Measurements from ENCODE around the gene MLF2.
"Not testable (repeated sequence)": the region's sequence is repeated elsewhere in the genome, so short reads cannot be mapped to it uniquely, and the experiment has no call there.

The MLF2 gene

DNA sequence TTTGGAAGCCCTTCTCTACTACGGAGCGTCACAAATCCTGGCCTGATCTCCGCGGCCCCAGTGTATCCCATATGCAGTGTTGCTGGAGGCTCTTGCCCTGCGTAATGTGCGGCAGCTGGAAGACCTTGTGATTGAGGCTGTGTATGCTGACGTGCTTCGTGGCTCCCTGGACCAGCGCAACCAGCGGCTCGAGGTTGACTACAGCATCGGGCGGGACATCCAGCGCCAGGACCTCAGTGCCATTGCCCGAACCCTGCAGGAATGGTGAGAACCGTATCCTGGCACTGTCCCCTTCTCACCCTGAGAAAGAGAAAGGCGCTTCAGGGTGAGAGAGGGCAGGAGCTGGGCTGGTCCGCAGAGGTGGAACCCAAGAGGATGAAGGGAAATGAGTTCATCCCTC is 23.8 kb downstream of the MLF2 start:
- no peak for DNase-seq

DNA sequence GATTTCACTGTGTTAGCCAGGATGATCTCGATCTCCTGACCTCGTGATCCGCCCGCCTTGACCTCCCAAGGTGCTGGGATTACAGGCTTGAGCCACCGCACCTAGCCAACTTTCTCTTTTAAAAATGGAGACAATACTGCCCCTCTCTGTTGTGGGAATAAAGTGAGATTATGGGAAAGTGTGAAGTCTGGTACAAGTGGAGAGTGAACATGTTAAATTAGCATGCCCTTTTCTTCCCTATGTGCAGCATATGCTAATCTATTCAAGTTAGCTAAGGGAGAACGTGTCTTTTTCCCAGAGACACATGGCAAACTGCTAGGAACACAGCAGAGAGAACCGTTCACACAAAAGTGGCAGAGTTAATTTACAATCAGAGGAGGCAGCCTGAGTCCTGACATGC is 27.6 kb downstream of the MLF2 start:
- no peak for DNase-seq

DNA sequence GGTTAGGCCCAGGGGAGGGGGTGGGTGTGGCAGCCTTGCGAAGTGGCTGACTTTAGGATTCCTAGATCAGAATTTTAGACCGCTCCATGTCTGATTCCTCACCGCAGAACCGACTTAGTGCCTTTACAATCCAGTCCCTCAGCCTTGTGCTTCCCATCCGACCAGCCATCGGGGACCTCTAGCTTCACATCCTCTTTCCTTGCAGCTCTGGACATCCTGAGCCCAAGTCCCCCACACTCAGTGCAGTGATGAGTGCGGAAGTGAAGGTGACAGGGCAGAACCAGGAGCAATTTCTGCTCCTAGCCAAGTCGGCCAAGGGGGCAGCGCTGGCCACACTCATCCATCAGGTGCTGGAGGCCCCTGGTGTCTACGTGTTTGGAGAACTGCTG is 28.5 kb downstream of the MLF2 start:
- no peak for DNase-seq

DNA sequence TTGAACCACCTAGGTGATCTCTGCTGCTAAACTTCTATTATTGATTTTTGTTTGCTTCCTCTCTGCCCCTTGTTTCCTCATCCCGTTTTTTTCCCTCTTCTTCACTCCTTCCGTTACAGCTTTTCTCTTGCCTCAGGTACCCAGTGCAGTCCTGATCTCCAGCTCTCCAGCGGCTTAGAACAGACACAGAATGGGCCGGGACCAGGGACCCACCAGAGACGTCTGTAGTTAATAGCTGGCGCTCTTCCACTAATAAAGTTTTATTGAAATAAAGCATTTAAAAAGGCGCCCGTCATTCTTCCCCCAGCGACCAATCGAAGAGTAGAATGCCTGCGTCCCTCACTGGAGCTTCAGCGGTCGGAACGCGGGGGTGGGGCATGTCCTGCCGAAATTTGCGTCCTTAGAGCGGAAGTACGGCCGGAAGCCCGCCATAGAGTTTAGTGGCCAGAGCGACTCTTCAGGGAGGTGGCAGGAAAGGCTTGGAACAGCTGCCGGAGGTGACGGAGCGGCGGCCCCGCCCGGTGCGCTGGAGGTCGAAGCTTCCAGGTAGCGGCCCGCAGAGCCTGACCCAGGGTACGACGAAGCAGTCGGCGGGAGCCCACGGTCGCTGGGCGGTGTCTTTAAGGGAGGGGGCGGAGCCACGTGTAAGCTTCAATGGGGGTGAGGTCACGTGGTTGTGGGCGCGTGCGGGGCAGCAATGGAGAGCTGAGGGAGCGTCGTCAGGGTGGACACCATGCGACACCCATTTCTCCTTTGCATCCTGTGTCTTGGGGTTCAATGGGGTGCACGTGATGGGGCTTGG is 29.1 kb downstream of the MLF2 start, which contains the start of gene COPS7A:
Gene COPS7A (plus strand): TSS at position 440 of the 802 bp plus-strand sequence. CDS start 611 bp downstream, outside the sequence.
- peak; percentile 95 for DNase-seq

DNA sequence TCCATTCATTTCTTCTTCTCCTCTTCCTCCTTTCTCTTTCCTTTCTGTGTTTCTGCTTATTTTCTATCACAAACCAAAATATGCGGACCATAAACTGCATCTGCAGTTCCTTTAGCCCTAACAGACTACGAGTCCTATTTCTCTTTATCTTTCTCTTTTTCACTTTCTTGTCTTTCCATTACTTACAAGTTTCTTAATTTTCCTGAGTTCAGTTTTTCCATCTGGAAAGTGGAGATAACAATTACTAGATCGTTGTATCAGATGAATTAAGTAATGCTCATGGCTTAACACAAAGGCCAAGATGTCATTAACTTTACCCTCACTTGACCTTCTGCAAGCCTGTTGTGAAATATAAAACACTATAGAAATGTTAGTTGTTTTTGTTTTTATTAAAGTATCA is 30.1 kb downstream of the MLF2 start:
- DNase-seq, result no peak

DNA sequence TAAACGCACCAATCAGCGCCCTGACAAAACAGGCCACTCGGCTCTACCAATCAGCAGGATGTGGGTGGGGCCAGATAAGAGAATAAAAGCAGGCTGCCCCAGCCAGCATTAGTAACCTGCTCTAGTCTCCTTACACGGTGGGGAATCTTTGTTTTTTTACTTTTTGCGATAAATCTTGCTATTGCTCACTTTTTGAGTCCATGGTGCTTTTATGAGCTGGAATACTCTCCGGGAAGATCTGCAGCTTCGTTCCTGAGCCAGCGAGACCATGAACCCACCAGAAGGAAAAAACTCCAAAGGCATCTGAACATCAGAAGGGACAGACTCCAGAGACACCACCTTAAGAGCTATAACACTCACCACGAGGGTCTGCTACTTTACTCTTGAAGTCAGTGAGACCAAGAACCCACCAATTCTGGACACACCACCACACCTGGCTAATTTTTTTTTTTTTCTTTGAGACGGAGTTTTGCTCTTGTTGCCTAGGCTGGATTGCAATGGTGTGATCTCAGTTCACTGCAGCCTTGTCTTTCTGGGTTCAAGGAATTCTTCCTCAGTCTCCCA is 36.0 kb downstream of the MLF2 start:
- DNase-seq, result no peak

DNA sequence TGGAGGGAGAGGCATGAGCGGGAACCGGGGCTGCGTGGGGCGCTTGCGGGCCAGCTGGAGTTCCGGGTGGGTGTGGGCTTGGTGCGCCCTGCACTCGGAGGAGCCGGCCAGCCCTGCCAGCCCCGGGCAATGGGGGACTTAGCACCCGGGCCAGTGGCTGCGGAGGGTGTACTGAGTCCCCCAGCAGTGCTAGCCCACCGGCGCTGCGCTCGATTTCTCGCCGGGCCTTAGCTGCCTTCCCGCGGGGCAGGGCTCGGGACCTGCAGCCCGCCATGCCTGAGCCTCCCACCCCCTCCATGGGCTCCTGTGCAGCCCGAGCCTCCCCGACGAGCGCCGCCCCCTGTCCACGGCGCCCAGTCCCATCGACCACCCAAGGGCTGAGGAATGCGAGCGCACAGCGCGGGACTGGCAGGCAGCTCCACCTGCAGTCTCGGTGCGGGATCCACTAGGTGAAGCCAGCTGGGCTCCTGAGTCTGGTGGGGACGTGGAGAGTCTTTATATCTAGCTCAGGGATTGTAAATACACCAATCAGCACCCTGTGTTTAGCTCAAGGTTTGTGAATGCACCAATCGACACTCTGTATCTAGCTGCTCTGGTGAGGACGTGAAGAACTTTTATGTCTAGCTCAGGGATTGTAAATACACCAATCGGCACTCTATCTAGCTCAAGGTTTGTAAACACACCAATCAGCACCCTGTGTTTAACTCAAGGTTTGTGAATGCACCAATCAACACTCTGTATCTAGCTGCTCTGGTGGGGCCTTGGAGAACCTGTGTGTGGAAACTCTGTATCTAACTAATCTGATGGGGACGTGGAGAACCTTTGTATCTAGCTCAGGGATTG is 36.7 kb downstream of the MLF2 start:
- not testable (repeated sequence) for DNase-seq

DNA sequence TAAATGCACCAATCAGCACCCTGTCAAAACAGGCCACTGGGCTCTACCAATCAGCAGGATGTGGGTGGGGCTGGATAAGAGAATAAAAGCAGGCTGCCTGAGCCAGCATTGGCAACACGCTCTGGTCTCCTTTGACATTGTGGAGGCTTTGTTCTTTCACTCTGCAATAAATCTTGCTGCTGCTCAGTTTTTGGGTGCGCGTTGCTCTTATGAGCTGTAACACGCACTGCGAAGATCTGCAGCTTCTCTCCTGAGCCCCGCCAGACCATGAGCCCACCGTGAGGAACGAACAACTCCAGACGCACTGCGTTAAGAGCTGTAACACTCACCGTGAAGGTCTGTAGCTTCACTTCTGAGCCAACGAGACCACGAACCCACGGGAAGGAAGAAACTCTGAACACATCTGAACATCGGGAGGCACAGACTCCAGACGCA is 44.0 kb downstream of the MLF2 start:
- DNase-seq, result no peak

DNA sequence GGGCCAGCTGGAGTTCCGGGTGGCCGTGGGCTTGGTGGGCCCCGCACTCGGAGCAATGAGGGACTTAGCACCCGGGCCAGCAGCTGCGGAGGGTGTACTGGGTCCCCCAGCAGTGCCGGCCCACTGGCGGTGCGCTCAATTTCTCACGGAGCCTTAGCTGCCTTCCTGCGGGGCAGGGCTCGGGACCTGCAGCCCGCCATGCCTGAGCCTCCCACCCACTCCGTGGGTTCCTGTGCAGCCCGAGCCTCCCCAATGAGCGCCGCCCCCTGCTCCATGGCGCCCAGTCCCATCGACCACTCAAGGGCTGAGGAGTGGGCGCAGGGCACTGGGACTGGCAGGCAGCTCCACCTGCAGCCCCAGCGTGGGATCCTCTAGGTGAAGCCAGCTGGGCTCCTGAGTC is 44.6 kb downstream of the MLF2 start:
- DNase-seq, result not testable (repeated sequence)

DNA sequence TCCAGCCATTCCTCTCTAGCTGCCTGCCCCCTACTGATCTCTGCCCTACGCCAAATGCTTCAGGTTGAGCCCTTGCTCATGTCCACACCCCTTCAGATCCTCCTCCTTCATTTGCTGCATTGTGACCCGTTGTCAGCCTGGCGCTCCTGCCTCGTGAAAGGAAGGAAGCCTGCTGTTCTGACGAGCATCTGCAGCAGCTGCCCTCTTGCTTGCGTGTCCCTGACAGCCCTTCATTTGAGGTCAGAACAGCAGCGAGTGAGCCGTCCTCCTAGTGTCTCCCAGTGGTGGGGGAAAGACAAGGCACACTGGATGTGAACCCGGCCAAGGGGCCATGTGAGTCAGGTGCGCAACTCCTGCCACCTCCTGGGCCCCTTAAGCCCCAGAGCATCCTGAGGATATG is 49.3 kb downstream of the MLF2 start:
- no peak for DNase-seq

DNA sequence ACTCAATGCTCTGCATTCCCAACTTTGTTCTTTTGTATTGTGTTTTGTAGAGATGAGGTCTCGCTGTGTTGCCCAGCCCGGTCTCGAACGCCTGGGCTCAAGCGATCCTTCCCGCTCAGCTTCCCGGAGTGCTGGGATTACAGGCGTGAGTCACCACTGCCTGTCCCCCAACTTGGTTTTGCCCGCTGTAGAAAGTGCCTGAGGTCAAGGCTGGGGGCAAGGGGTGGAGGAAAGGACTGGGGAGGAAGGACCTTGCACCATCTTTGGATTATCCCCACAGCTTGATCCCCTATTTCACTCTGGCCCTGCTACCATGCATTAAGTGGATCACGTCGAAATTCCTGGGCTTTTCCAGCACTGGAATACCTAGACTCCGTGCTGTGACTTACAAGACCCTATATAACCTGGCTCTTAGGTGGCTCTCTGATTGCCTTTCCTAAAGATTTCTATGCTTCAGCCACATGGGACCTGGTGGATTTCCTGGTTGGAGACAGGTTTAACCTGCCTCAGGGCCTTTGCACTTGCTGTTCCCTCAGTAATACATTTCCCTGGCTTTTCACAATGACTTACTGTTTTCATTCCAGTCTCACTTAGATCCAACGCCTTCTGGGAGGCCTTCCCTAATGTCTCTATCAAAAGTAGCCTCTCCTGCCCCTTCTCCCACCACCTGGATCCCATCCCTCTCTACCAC is 51.7 kb downstream of the MLF2 start:
- no peak for DNase-seq

DNA sequence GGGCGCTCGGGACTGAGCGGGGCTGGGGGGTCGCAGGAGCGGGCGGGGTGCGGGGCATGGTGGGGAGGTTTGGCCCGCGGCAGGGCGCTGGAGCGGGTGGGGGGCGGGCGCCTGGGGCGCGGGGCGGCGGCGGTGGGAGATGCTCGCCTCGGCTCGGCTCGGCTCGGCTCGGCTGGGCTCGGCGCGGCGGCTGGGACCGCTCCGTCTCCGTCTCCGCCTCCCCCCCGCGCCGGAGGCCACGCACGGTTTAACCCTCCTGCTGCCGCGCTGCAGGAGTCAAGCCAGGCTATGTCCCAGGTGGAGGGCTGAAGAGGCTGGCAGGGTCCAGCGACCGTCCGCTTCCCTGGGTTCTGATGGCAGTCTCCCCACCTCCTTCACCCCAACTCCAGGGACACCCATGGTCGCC is 52.3 kb downstream of the MLF2 start, which contains the start of gene PIANP:
Gene PIANP (minus strand): TSS at position 170 of the 406 bp plus-strand sequence. CDS start 2,754 bp downstream, outside the sequence.
- no peak for DNase-seq

DNA sequence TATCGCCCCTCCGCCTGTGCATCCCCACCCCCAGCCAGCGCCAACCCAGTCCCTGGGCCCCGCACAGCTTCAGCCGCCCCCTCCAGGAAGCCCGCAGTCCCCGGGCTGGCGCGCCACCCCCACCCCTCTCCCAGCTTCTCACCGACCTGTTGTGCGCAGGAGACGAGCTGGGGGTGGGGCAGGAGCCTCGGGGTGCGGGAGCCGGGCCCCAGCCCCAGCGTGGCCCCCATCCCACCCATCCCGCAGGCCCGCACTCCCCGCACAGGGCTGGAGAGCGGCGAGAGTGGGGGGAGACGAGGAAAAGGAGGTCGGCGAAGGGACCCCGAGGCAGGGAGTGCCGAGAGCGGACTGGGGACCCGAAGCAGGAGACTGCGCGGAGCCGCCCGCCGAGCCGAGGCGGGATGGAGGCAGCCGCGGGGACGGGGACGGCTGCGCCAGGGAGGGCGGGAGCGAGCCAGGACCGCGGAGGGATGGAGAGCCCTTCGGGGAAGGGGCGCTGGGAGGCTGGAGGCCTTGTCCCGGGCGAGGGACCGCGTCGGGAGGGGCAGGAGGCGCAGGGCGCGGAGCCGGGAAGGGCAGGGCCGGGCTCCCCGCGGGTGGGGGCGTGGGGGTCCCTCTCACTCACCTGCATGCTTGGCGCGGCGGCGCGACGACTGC is 52.8 kb downstream of the MLF2 start:
- no peak for DNase-seq

DNA sequence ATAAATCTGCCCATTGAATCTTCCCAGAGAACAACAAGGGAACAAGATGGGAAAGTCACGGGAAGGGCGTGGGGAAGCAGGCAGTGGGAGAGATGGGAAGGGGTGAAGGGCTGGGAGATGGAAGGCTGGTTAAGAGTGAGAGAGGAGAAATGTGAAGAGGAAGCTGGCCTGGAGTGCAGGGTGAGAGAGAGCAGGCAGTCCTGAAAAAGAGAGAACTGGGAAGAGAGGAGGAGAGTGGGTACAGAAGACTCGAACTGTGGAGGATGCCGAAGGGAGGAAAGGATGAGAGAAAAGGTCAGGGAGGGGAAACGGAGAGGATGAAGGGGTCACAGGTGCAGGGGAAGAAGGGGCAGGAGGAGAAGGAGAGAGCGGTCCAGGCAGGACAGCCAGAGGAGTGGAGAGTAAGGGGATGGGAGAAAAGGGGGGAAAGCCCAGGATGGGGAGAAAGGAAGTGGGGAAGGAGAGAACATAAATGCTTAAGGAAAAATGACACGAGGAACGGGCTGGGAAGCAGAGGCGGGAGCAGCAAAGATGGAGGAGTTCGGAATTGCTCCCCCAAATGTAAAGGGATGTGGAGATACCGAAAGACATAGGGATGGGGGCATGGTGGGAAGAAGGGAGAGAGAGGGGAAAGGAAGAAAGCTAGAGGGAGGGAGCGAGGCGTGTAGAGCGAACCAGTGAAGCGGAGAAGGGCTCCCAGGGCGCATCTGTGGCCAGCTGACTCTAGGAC is 53.5 kb downstream of the MLF2 start:
- DNase-seq, result no peak

DNA sequence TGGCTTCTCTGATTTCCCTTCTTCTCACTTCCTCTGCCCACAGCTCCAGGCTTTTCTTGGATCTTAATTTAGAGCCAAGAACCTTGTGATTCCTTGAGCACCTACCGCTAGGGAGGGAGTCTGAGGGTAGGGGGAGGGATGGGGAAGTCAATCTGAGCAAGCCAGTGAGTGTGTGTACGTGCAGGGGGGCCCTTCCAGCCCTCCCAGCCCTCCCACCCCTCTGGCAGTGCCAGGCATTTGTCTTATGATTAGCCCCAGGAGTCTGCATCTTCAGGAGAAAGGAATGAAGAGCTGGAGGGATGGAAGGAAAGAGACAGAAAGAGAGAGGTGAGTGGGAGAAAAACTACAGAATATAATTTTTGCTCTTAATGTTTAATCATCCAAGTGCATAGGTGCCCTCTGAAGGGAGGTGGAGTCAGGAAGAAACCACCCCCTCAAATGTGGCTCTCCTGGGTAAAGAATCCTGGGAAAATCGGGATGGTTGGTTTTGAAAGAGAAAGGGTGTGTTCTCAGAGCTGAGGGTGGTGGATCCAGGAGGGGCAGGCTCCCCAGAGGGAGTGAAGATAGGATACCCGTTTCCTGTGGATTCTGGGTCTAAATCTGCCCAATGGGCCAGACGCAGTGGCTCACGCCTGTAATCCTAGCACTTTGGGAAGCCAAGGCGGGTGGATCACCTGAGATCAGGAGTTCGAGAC is 54.4 kb downstream of the MLF2 start:
- DNase-seq, result no peak
